GM12878 (cell line): ENCODE results near the gene FANCG. TPM values are rescaled to one million over a fixed set of nuclear protein-coding genes. Genes with fewer than 3 reads are reported as not detected.

ENCODE experiments used
- ASH2L ChIP-seq: fragments of 300-600, 200-600 bp; sonication (generic); IDR thresholded peaks from 2 replicates; pipeline ENCODE4 v1.6.1; 2017; ENCODE audit warnings: low read depth, mild to moderate bottlenecking, borderline replicate concordance
- CREB1 ChIP-seq: IDR thresholded peaks from 2 replicates; pipeline ENCODE4 v1.6.1; 2012; ENCODE audit warnings: low read depth, mild to moderate bottlenecking, inconsistent platforms
- POLR2A ChIP-seq: IDR thresholded peaks from 2 replicates; pipeline ENCODE4 v1.6.1; 2011; ENCODE audit warnings: low read depth, mild to moderate bottlenecking, low read length
- polyA plus RNA-seq, 11 experiments: library from polyadenylated mRNA; depleted of rRNA in 4 of 11; unstranded in 6 of 11; stranded (reverse) in 5 of 11; fragments of >200 nt; fragmentation: Nextera tagmentation in 4 of 11; fragmentation: Illumina TruSeq in 1 of 11; extraction: Ambion mirVana in 4 of 11; extraction: Trizol in 1 of 11; gene quantifications; 1 replicate in 1 of 11; 2 replicates in 10 of 11; pipeline versions ENCODE4 v1.2.1 to v1.2.3, GENCODE V29; 2011 to 2016; ENCODE audit warnings: inconsistent platforms in 2 of 11, missing spikeins in 2 of 11, low read depth in 1 of 11
- total RNA-seq, 4 experiments: library from RNA; depleted of rRNA in 3 of 4; stranded (reverse); fragments of >200 nt in 3 of 4; fragmentation: Illumina TruSeq in 1 of 4; extraction: Trizol in 1 of 4; gene quantifications; 2 replicates each; pipeline versions ENCODE4 v1.2.1 to v1.2.3, GENCODE V29; 2013 to 2021
- TF ChIP-seq, protein P1 (sequence below): fragments of 450-650 bp; IDR thresholded peaks from 2 replicates; pipeline ENCODE4 v1.6.1; 2016; ENCODE audit warnings: mild to moderate bottlenecking, moderate library complexity, borderline replicate concordance
- TF ChIP-seq, protein P2 (sequence below): fragments of 450-650 bp; IDR thresholded peaks from 2 replicates; pipeline ENCODE4 v1.6.1; 2014; ENCODE audit warnings: mild to moderate bottlenecking

Gene FANCG
- total and polyA plus RNA-seq, 10 of the 15 experiments (the other 5 are each of a cell fraction or from before 2014, with no cell fraction given): 16.4 to 78.7 (median 45.4) TPM

DNA sequence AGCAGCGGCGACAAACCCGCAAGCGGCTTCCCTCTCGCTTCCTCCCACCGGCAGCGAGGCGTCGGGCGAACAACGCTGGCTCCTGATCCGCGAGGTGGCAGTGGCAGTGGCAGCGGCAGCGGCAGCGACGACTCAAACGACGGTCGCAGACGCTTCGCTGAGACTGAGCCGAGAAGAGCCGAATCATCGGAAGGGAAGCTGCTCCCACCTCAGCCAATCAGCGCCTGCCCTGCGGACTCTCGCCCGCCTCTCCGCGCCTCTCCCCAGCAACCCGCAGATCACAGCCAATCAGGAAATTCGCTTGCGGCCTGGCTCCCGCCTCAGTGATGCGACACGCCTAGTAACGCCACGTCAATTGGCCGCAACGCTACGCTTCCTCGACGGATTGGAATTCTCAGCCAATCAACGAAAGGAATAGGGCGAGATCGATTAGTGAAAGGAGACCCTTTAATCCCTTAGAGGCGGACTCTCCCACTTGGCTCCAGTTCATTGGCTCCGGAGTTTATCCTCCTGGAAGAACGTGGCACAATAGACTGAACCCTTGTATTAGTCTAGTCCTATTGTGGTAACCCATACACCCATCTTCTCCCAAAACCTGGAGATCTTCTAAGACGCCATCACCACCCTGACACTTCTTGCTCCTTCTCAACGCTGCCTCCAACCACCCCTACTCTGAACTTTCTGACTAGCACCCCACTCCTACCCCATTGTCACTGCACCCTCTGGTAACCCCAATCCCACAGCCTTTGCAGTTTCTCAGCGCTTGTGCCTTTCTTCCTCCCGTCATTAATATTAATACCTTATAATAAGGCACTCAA lies 7.1 kb downstream of the FANCG start, which contains the start of gene VCP (continued):
- TF ChIP-seq, protein P1, sequence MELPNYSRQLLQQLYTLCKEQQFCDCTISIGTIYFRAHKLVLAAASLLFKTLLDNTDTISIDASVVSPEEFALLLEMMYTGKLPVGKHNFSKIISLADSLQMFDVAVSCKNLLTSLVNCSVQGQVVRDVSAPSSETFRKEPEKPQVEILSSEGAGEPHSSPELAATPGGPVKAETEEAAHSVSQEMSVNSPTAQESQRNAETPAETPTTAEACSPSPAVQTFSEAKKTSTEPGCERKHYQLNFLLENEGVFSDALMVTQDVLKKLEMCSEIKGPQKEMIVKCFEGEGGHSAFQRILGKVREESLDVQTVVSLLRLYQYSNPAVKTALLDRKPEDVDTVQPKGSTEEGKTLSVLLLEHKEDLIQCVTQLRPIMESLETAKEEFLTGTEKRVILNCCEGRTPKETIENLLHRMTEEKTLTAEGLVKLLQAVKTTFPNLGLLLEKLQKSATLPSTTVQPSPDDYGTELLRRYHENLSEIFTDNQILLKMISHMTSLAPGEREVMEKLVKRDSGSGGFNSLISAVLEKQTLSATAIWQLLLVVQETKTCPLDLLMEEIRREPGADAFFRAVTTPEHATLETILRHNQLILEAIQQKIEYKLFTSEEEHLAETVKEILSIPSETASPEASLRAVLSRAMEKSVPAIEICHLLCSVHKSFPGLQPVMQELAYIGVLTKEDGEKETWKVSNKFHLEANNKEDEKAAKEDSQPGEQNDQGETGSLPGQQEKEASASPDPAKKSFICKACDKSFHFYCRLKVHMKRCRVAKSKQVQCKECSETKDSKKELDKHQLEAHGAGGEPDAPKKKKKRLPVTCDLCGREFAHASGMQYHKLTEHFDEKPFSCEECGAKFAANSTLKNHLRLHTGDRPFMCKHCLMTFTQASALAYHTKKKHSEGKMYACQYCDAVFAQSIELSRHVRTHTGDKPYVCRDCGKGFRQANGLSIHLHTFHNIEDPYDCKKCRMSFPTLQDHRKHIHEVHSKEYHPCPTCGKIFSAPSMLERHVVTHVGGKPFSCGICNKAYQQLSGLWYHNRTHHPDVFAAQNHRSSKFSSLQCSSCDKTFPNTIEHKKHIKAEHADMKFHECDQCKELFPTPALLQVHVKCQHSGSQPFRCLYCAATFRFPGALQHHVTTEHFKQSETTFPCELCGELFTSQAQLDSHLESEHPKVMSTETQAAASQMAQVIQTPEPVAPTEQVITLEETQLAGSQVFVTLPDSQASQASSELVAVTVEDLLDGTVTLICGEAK: peak; percentile 28; the same call in 1 of the 2 replicates
- TF ChIP-seq POLR2A (peak; percentile 98), CREB1 (peak; percentile 99), ASH2L (no peak)
- TF ChIP-seq, protein P2, sequence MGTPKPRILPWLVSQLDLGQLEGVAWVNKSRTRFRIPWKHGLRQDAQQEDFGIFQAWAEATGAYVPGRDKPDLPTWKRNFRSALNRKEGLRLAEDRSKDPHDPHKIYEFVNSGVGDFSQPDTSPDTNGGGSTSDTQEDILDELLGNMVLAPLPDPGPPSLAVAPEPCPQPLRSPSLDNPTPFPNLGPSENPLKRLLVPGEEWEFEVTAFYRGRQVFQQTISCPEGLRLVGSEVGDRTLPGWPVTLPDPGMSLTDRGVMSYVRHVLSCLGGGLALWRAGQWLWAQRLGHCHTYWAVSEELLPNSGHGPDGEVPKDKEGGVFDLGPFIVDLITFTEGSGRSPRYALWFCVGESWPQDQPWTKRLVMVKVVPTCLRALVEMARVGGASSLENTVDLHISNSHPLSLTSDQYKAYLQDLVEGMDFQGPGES: peak; percentile 94
